ENCODE results near the gene PARD3. TPM values are rescaled to one million over a fixed set of nuclear protein-coding genes. Genes with fewer than 3 reads are reported as not detected.

The PARD3 gene
- total RNA-seq, 6 experiments from 2014 or later, result 19.1 to 27.8 (median 22.0) TPM

DNA sequence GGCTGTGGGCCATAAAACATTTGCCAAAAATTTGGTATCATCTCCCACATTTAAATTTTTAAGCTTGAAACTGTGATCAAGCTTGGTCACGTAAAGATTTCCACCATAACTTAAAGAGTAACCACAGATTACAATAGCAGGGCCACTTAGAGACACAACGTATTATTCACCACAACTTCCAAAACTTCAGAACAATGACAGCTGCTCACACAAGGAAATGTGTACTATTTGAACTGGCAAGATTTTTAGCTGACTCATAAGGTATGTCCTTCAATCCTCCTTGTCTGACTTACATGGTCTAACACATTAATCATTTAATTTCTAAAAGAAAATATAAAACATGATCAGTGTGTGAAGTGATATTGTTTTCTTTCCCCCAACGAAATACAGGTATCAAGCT, 234.5 kb downstream of the PARD3 start:
- DNase-seq, result no peak
- H3K27ac ChIP-seq, result no peak overlapping the region
- H3K4me1 ChIP-seq, result peaks cover 0 to 29% (median 2%) of the 10 kb centered on the region in 4 donors
- WGBS (ENCODE audit: insufficient coverage, low coverage, low lambda C conversion rate, missing lambda C conversion rate), result 38% methylated on average over 3 of the region's 3 CpGs
- H3K27me3 ChIP-seq, result no peaks in the 10 kb centered on the region
- H3K9me3 ChIP-seq, result no peaks in the 10 kb centered on the region
- intact Hi-C loops (cut with DNase I), result no loop called here
- peak in 3 of 4 donors; percentile 54 to 75 (median 60) for ATAC-seq
- H3K36me3 ChIP-seq, result no peaks in the 10 kb centered on the region
- TF ChIP-seq, protein P1, sequence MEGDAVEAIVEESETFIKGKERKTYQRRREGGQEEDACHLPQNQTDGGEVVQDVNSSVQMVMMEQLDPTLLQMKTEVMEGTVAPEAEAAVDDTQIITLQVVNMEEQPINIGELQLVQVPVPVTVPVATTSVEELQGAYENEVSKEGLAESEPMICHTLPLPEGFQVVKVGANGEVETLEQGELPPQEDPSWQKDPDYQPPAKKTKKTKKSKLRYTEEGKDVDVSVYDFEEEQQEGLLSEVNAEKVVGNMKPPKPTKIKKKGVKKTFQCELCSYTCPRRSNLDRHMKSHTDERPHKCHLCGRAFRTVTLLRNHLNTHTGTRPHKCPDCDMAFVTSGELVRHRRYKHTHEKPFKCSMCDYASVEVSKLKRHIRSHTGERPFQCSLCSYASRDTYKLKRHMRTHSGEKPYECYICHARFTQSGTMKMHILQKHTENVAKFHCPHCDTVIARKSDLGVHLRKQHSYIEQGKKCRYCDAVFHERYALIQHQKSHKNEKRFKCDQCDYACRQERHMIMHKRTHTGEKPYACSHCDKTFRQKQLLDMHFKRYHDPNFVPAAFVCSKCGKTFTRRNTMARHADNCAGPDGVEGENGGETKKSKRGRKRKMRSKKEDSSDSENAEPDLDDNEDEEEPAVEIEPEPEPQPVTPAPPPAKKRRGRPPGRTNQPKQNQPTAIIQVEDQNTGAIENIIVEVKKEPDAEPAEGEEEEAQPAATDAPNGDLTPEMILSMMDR (IDR thresholded peaks at IDR 0.05), result no peak
- no peak for TF ChIP-seq POLR2A (IDR thresholded peaks at IDR 0.05)
- no peak overlapping the region for H3K4me3 ChIP-seq

DNA sequence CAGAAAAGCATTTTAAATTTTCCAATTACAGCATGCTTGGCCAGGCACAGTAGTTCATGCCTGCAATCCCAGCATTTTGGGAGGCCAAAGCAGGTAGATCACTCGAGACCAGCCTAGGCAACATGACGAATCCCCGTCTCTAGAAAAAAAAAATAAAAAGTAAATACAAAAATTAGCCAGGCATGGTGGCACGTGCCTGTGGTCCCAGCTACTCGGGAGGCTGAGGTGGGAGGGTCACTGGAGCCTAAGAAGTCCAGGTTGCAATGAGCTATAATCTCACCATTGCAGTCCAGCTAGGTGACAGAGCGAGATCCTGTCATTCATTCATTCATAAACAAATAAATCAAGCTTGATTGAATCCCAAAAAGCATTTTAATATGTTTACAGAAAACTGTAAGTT, 234.9 kb downstream of the PARD3 start:
- ATAC-seq (peak in 1 of 4 donors; percentile 33), DNase-seq (no peak)
- Histone ChIP-seq H3K4me3 (no peak overlapping the region), H3K27me3 (no peaks in the 10 kb centered on the region), H3K9me3 (no peaks in the 10 kb centered on the region), H3K27ac (no peak overlapping the region), H3K4me1 (peaks cover 0 to 27% (median 2%) of the 10 kb centered on the region in 4 donors), H3K36me3 (no peaks in the 10 kb centered on the region)
- 35% methylated on average over 6 of the region's 6 CpGs for WGBS (ENCODE audit: insufficient coverage, low coverage, low lambda C conversion rate, missing lambda C conversion rate)
- intact Hi-C loops (cut with DNase I), result no loop called here
- no peak for TF ChIP-seq POLR2A (IDR thresholded peaks at IDR 0.05)
- TF ChIP-seq, protein P1 (IDR thresholded peaks at IDR 0.05), result no peak

DNA sequence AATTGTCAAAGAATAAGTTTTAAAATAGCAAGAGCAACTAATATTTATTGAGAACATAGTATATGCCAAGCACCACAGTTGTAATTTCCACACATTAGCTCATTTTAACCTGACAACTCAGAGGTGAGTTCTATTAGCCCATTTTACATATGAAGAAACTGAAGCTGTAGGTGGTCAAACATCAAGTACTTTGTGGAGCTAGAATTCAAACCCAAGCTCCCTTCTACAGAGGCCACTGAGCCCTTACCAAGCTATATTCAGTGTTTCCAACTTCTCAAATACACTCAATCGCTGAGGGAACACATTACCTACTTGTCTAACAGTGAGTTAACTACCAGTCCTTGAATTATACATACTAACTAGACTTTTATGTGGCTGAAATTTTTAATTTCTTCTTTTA, 236.6 kb downstream of the PARD3 start:
- no peak for ATAC-seq
- H3K27me3 ChIP-seq, result no peaks in the 10 kb centered on the region
- intact Hi-C loops (cut with DNase I), result no loop called here
- no peak overlapping the region for H3K4me3 ChIP-seq
- peaks cover 0 to 10% (median 0%) of the 10 kb centered on the region in 4 donors for H3K4me1 ChIP-seq
- 86% methylated on average over 1 of the region's 1 CpG for WGBS (ENCODE audit: insufficient coverage, low coverage, low lambda C conversion rate, missing lambda C conversion rate)
- no peaks in the 10 kb centered on the region for H3K36me3 ChIP-seq
- no peak for TF ChIP-seq POLR2A (IDR thresholded peaks at IDR 0.05)
- TF ChIP-seq, protein P1 (IDR thresholded peaks at IDR 0.05), result no peak
- no peak overlapping the region for H3K27ac ChIP-seq
- no peaks in the 10 kb centered on the region for H3K9me3 ChIP-seq
- no peak for DNase-seq

DNA sequence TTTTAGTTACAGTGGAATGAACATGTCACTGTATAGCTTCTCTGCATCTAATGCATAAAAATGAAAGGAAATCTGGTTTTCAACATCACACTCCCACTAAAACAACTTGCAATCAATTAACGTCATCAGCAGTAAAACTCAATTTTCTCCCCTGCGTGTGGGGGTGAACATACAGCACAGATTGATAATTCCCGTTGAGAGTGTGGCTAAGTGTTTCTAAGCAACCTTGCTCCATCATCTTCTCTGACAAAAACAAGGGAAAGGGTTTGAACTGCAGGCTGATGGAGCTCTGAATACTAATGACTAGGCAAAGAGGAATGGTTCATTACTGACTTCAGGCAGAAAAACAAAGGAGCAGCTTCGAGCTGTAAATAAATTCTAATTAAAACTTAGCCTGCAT, 238.3 kb downstream of the PARD3 start:
- H3K4me1 ChIP-seq, result peaks cover 0 to 10% (median 0%) of the 10 kb centered on the region in 4 donors
- DNase-seq (no peak), ATAC-seq (no peak)
- intact Hi-C loops (cut with DNase I), result no loop called here
- H3K9me3 ChIP-seq, result no peaks in the 10 kb centered on the region
- no peaks in the 10 kb centered on the region for H3K27me3 ChIP-seq
- H3K27ac ChIP-seq, result no peak overlapping the region
- no peak overlapping the region for H3K4me3 ChIP-seq
- WGBS (ENCODE audit: insufficient coverage, low coverage, low lambda C conversion rate, missing lambda C conversion rate), result 60% methylated on average over 4 of the region's 4 CpGs
- no peaks in the 10 kb centered on the region for H3K36me3 ChIP-seq
- TF ChIP-seq POLR2A (IDR thresholded peaks at IDR 0.05), result no peak
- TF ChIP-seq, protein P1 (IDR thresholded peaks at IDR 0.05), result no peak

DNA sequence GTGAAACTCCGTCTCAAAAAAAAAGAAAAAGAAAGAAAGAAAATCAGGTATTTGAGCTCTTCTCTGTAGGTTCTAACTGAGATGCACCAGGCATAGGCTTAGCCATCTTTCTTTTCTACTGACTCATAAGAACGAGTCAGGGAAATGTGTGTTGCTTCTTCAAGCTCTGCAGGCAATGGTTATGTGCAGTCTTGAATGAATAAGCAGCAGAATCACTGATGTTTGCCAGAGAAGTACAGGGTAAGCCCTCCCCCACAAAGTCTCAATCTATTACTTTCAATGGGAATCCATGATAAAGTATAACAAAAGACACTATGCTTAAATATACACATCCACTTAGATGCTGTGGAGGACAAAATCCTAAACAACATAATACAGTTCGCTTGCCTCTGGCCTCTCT, 239.2 kb downstream of the PARD3 start:
- Histone ChIP-seq H3K36me3 (no peaks in the 10 kb centered on the region), H3K4me3 (no peak overlapping the region), H3K9me3 (no peaks in the 10 kb centered on the region), H3K27me3 (no peaks in the 10 kb centered on the region), H3K27ac (no peak overlapping the region), H3K4me1 (peaks cover 0 to 9% (median 0%) of the 10 kb centered on the region in 4 donors)
- DNase-seq (no peak), ATAC-seq (no peak)
- intact Hi-C loops (cut with DNase I), result no loop called here
- TF ChIP-seq, protein P1 (IDR thresholded peaks at IDR 0.05), result no peak
- TF ChIP-seq POLR2A (IDR thresholded peaks at IDR 0.05), result no peak
- WGBS (ENCODE audit: insufficient coverage, low coverage, low lambda C conversion rate, missing lambda C conversion rate), result 94% methylated on average over 3 of the region's 3 CpGs
